GM19438 (cell line): Measurements from ENCODE around the gene KLHL5.

Experiments used
- ATAC-seq: cut with Tn5 transposase; IDR thresholded peaks from one replicate; pipeline ENCODE4 v1.9.1; 2021; ENCODE audit warnings: low read depth; ENCODE audit not compliant: unreplicated experiment

The KLHL5 gene

DNA sequence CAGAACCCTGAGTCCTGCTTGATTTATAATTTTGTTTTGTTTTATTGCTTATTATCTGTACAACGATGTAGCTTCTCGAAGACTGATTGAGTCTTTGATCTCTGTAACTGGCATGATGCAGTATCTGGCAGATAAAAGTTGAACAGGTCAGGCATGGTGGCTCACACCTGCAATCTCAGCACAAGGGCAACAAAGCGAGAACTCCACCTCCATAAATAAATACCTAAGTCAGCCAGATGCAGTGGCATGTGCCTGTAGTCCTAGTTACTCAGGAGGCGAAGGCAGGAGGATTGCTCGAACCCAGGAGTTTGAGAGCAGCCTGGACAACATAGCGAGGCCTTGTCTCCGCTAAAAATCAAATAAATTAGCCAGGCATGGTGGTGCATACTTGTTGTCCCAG is 104.6 kb downstream of the KLHL5 start:
- no peak for ATAC-seq

DNA sequence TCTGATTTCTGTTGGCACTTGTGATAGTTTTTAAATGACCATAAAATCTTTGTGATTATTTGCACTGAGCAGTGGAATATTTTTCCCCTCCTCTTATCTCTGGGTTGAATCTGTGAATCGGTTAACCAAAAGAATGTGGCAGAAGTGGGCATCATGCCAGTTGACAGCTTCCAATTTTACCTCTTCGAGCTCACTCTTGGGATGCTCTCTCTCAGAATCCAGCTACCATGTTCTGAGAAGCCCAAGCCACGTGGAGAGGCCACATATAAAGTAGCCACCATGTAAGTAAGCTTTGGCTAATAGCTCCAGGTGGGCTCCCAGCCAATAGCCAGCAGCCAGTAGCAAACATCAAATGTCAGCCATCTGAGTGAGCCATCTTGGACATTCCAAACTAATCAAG is 107.4 kb downstream of the KLHL5 start:
- ATAC-seq: no peak

DNA sequence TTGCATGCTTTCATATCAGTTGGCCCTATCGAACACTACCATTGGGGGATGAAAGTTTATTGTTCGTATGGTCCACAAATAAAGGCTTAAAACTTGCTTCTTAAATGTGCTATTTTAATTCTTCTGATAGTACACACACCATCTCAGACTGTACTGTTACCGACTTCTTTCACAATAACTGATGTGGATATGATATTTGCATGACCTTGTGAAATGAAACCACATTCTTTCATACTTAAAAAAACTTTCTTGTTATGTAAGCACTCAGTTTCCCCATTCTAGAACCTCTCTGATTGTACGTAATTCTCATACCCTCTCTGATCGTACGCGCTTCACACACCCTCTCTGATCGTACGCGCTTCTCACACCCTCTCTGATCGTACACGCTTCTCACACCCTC is 108.3 kb downstream of the KLHL5 start:
- no peak for ATAC-seq
